HG03196 (cell line): ENCODE measurements around the gene FSTL5.
"Not testable (repeated sequence)": the region's sequence is repeated elsewhere in the genome, so short reads cannot be mapped to it uniquely, and the experiment has no call there.

Experiments
- ATAC-seq: cut with Tn5 transposase; IDR thresholded peaks from one replicate; pipeline ENCODE4 v1.9.1; 2021; ENCODE audit not compliant: unreplicated experiment

The FSTL5 gene

DNA sequence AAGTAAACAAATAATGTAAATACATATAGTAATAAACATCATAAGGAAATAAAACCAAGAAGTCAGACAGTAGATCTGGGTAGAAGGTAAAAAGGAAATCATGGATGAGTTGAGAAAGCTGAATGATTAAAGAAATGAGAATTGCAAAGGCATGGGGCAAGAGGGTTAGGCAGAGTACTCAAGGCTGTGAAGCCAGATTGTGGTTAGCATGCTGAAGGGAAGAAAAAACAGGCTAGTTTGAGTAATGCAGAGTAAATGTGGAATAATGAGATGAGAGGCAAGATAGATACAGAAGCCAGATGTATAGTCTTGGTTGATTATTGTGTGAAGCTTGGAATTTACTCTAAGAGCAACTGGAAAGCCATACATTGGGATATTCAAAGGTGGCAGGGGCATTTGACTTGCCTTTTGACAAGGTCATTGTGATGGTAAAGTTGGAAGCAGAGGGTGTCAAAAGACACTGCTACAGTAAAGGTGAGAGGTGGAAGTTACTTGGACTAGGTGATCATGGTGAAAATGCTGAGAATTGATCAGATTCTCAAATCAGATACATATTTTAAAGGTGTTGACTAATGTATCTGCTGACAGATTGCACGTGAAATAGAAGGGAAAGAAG lies 307.0 kb downstream of the FSTL5 start:
- no peak for ATAC-seq

DNA sequence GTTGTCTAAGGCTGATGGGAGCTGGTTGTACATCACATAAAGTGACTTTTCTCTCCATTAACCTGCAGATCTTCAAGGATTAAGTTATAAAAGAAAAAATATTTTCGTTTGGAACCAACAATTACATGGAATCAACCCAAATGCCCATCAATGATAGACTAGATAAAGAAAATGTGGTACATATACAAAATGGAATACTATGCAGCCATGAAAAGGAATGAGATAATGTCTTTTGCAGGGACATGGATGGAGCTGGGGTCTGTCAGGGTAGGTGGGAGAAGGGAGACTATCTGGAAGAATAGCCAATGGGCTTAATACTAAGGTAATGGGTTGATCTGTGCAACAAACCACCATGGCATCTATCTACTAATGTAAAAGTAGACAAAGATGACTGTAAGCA lies 313.2 kb downstream of the FSTL5 start:
- no peak for ATAC-seq

DNA sequence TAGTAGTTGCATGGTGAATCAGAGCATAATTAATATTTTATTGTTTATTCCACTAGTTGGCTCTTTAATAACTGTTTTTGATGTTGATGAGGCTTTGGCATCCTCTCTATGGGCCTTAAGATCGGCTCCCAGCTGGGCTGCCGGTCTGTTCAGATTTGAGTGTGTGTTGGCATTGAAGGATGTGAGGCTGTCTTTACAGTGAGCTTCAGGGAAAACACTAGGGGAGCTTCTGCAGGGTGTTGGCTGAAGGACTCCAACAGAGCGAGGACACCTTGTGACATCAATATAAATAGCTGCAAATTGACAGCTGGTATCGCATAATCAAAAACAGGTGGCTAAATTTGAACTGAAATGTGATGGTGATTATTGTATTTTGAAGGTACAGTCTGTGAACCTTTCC lies 322.0 kb downstream of the FSTL5 start:
- no peak for ATAC-seq

DNA sequence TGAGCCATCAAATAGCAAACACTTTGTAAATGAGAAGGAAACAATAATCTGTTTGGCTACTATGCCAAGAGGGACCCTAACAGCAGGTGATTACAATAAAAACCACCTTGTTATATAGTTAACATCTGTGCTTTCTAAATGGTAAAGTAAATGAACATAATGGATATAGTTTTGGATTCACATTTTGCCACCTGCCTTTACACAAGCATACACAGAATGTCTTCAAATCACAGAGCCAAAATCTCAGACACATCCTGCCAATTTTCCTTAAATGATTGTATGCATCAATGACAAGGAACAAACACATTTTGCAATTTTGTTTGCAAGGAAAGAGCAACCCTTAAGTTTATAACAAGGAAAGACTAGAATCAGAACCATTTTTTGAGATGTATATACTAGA lies 334.2 kb downstream of the FSTL5 start:
- no peak for ATAC-seq

DNA sequence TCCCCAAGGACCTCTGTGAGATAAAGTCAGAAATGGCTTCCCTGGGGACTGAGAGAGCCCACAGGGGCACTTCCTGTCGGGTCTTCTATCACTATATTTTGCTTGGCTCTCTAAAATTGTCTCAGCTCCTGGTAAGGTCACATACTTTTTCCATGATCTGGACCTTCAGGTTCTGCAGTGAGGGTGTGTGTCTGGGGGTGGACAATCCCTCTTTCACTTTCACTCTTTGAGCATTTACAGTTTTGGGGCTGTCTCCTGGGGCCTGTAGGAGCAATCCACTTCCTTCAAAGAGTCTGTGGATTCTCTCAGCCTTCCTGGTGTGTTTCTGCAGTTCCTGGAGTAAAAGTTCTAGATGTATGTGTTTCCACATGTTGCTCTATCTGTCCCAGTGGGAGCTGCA lies 335.7 kb downstream of the FSTL5 start:
- ATAC-seq = no peak

DNA sequence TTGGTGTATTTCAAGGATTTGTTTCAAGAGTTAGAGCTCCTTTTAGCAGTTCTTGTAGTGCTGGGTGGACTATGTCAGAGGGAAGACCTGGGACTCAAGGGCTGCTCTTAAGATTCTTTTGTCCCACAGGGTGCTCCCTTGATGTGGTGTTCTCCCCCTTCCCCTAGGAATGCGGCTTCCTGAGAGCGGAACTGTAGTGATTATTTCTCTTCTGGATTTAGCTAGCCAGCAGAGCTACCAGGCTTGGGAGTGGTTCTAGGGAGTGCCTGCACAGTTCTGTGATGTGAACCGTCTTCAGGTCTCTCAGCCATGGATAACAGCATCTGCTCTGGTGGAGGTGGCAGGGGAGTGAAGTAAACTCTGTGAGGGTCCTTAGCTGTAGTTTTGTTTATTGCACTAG lies 336.8 kb downstream of the FSTL5 start:
- ATAC-seq = no peak

DNA sequence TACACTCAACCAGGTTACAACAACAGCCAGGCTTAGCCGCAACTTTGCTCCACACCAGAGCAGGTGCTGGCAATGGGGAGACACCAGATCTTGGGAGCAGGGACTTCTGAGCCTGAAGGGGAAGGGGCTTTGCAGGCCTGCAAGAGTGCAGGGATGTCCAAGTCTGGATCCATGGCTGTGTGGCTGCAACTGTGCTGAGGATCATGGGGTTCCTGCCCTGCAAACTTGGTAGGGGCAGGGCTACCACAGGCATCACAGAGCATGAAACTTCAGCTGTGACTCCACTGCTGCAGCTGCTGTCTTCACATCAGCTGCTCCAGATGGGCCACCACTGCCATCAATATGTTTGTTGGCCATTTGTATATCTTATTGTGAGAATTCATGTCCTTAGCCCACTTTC lies 340.4 kb downstream of the FSTL5 start:
- no peak for ATAC-seq

DNA sequence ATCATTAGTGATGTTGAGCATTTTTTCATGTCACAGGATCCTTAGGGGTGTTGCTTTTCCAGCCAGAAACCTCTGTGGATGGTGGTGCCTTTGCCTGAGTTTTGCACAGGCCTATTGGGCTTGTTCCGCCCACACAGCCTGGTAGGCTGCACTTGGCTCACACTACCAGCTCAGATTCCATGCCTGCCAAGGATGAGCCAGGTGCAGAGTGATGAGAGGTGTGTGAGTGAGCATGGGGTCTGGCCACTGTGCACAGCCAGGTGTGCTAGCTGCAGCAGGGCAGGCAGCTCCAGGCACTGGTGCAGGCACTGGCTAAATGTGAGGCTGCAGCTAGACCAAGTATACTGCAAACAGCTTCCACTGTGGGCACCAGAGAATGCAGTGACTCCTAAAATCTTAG lies 341.6 kb downstream of the FSTL5 start:
- no peak for ATAC-seq

DNA sequence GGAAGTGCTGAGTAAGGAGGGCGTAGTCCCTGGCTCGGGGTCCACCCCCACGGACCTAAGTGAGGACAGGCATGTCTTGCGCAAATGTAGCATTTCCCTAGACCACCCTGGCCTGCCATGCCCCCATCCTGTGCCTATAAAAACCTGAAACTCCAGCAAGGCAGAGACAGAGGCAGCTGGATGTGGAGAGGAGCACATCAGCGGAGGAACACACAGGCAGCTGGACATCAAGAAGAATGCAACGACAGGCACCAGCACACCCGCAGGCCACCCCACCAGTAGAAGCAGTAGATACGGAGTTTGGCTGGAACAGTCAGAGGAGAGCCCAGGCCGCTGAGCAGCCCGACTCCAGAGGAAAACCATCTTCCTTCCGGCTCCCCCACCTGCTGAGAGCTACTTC lies 345.9 kb downstream of the FSTL5 start:
- ATAC-seq = no peak

DNA sequence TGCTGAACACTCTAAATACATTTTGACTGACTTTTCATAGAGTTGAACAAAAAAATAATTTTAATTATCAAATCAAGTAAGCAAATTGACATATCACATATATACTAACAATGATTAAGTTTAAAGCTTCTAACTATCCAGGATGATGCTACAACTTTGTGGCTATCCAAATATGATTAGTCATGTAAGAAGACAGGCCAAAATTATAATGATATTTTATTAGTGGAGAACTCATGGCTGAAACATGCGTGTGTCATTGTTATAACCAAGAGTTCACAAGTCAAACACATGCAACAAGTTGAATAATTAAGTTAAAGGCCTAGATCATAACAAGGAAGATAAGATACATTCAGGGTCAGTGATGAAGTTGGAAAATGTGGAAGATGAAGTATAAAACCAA lies 346.8 kb downstream of the FSTL5 start:
- ATAC-seq = no peak

DNA sequence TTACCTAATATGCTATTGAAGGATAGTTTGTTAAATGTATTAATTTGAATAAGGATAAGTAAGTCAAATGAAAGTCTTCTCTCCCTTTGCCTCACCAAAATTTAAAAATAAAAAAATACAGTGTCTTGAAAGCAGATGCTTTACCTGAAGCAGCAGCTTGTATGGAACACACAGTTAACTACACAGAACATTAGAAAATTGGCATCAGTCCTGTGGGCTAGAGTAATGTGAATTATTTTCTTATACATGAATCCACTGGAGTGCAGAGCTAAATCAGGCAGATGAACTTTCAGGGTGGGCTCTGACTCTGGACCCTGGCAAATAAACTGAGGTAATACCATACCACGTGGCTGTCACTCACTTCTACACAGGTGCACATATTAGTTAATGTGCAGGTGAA lies 348.0 kb downstream of the FSTL5 start:
- no peak for ATAC-seq

DNA sequence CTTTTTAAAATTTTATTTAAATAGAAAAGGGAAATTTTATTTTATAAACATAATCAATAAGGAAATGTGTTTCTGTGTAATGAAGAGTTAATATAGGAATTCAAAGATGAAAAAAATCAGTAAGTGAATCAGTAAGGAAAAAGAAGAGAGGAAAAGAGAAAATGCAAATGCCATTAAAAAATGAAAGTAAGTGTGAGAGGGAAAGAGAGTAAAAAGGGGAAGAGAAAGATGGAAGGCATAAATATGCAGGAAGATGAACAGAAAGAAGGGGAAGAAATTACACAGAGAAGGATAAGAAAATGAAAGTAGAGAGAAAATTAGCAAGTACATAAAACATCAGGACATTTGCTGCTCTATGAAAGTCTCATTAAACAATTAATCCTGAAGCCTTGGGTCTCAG lies 349.9 kb downstream of the FSTL5 start:
- ATAC-seq = no peak

DNA sequence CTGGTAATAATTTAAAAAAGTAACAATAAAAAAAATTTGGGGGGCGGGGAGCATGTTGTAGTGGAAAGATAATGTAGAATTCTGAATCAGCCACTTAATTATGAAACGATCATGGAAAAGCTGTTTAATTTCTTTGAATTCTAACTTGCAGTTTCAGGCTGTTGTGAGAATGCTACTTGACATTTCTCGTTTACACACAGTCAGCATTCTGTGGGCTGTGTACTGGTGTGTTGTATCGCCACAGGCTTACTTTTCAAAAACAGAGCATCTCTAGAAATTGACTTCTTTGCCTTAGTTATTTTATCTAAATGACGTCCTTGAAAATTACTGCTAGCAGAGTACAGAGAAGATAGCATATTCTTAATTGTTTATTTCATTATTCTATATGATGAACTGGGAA lies 350.4 kb downstream of the FSTL5 start:
- ATAC-seq = no peak

DNA sequence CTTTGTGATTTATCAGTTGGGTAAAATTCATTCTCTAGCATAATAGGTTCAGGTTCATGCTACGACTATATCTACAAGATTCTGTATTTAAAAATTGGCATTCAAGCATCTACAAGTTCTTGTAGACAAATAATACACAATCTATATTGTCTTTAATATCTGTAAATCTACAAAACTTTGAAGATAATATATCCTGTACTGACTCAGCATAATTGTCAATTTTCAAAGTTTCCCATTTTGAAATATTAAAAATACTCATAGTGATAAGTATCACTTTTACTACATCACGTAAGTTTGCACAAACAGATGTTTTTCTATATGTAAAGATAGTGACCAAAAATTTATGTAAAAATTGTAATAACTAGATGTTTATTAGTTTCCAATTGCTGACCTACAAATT lies 360.6 kb downstream of the FSTL5 start:
- no peak for ATAC-seq

DNA sequence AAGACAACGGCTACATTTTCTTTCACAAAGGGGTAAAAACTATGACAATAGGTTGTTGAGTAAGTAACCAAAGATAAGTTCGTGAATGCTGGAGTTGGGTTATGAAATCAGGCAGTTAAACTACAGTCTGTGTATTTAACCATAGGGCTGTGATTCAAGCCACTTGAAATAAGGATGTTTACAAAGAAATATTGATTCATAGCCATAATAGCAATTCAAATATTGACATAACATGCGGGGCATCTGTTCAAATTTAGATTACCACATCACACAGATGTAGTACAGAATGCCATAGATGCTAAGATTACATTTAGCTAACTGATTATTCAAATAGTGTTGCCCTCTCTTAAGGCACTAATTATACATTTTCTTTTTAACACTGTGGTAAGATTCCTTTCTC lies 364.1 kb downstream of the FSTL5 start:
- ATAC-seq = no peak

DNA sequence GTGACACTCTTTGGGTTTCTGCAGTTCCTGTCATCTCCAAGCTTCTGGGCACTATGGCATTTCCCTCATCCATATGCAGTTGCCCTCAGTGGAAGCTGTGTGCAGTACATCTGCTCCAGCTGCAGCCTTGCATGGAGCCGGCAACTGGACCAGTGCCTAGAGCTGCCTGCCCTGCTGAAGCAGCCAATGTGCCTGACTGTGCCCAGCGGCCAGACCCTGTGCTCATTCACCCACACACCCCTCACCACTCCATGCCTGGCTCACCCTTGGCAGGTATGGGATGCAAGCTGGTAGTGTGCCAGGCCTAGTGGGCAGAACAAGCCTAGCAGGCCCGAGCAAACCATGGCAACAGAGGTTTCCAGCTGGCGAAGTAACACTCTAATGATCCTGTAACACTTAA lies 370.8 kb downstream of the FSTL5 start:
- ATAC-seq = no peak

DNA sequence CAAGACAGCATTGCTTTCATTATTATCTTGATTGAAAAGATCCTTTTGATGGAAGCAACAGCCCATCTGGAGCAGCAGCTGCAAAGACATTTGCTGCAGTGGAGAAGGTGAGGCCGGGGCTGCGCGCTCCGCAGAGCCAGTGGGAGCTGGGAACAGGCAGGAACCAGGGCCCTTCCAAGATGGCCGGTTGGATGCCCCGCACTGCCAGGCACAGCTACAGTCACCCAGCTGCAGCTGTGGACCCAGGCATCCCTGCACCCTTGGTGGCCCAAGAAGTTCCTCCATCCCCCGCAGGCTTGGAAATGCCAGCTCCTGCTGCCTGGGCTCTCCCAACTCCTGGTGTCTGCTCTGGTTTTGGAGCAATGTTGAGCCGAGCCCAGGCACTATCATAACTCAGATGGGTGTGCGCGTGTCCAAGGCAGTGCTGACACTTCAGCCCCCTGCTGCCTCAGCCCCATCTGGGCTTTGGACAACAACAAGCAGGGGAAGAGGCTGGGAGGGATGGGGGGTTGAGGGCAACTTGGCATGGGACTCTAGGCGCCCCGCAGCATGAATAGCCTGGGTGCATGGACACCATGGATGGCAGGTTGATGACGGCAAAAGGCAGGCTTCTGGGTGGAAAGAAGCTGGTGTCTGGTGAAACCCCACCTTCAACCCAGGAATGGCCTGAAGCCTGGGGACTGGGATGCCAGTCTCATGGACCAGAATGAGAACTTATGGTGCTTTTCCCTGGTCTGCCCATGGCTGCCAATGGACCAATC lies 371.8 kb downstream of the FSTL5 start:
- ATAC-seq = no peak

DNA sequence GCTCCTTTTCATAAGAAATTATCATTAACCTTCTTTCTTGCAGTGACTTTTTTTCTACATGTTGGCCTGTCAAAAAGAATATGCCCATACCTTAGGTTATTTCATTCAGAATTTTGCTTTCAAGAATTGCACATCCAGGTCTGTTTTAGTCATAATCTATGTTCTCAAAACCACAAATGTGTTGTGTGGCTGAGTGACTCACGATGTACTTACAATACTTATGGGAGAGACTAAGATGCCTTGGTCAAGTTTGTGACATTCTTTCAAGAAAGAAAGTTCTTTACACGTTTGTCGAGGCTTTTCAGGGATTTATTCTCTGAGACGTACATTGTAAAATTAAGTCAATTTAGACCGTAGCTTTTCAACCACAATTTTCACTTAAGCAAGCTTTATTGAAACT lies 396.7 kb downstream of the FSTL5 start:
- no peak for ATAC-seq

DNA sequence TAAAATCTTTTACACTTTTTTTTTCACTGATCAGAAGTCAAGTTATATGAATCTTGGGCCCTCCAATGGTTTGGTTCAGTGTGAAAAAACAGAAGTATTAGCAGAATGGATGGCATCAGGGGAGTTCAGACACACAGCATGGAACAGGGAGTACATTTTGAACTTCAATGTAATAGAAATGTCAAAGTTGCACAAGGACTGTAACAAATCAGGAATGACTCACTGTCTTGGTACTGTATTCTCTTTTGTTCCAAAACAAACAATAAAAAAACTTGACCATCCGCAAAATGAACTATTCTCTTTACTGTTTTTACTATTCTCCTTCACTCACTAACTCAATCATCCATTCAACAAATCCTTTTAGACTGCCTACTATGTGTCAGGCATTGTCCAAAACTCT lies 401.0 kb downstream of the FSTL5 start:
- ATAC-seq = no peak

DNA sequence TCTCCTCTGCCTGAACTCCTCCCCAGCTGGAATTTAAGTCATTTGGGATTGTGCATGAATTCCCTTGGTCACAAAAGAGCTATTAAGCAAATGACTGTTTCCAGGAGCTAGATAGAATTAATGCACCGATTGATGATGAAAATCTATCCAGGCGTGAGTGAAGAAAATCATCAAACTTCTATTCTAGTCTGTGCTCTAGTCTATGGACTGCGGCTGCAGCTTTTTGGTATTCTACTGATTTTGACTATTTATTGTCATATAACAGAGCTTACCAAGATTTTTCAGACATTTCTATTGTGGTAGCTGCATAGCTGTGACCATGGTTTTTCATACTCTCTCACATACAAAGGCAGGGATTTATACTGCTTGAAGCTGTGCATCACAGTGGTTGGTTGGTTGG lies 403.8 kb downstream of the FSTL5 start:
- ATAC-seq = no peak

DNA sequence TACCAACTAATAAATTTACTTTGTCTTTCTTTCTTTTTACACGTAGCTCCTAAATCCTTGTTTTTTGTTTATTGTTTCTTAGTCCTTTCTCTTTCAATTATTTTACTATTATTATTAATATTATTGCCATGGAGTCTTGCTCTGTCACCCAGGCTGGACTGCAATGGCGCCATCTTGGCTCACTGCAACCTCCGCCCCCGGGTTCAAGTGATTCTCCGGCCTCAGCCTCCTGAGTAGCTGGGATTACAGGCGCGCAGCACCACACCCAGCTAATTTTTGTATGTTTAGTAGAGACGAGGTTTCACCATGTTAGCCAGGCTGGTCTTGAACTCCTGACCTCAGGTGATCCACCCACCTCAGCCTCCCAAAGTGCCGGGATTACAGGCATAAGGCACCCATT lies 405.4 kb downstream of the FSTL5 start:
- not testable (repeated sequence) for ATAC-seq

DNA sequence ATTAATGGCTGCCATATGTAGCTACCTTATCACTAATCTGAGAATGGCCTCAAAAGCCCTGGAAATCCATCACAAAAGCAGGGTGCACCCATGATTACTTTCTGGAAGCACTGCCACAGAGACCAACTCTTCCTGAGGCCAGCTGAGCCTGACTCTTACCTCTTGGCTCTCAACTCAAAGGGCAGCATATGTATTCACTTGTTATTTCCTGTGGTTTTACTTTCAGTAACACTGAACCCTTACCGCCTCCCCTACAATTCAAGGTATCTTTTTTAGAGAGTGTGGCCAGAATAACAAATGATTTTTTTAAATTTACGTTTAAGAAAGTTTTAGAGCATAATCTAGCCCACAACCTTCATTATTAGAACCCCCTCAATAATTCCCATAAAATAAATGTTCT lies 434.9 kb downstream of the FSTL5 start:
- ATAC-seq = no peak

DNA sequence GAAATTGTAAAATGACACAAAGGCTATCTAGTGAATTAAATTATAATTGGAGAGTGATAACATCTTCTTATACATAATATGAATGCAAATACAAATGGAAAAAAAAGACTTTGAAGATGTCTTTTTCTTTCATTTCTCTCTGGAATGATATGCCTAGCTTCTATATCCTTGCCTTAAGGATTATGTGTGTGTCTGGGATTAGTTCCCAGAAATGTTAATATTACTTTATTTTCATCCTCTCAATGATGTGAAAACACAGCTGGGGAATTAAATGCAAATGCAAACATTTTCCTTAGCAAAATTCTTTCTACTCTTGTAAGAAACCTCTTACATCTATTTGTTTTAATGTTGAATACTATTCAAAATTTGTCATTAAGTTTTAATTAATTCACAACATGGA lies 441.9 kb downstream of the FSTL5 start:
- no peak for ATAC-seq
